GM12872 (cell line): ENCODE results near the gene FABP3.

Source experiments
- CTCF ChIP-seq: IDR thresholded peaks from 3 replicates; pipeline ENCODE4 v1.5.1; 2011; ENCODE audit warnings: low read depth, mild to moderate bottlenecking, low read length, moderate library complexity; ENCODE audit not compliant: insufficient read depth

Gene FABP3

GRCh38 chr1:31414980-31415370, 42.1 kb upstream of the FABP3 start:
- no peak for TF ChIP-seq CTCF

GRCh38 chr1:31413405-31414001, 40.6 kb upstream of the FABP3 start:
- TF ChIP-seq CTCF, result no peak

- no peak for TF ChIP-seq CTCF
Measured at GRCh38 chr1:31412732-31413404, 40.0 kb upstream of the FABP3 start, which contains the start of gene SERINC2. SERINC2 (plus strand) TSS chr1:31413213; CDS start chr1:31413266, 53 bp downstream.

GRCh38 chr1:31412205-31412604, 39.3 kb upstream of the FABP3 start:
- TF ChIP-seq CTCF, result no peak

- TF ChIP-seq CTCF, result no peak
Measured at GRCh38 chr1:31410871-31411270, 38.0 kb upstream of the FABP3 start.

GRCh38 chr1:31409946-31410858, 37.3 kb upstream of the FABP3 start:
- TF ChIP-seq CTCF, result no peak

- TF ChIP-seq CTCF, result no peak
Measured at GRCh38 chr1:31408788-31409318, 36.0 kb upstream of the FABP3 start.
